IPS DF 6.9 (cell line): Measurements from ENCODE around the gene PAQR4.

Experiments
- DNase-seq: peaks from one replicate; pipeline ENCODE4 v3.0.0-alpha.2; 2013; ENCODE audit warnings: low read depth, low spot score
- H3K27ac ChIP-seq: one replicate; pipeline ENCODE4 v1.5.1; 2013; ENCODE audit warnings: low read length, control low read depth
- H3K27me3 ChIP-seq: 2 replicates; pipeline ENCODE4 v1.6.1; 2013; ENCODE audit warnings: mild to moderate bottlenecking, low read length; ENCODE audit not compliant: control insufficient read depth, insufficient read depth
- H3K36me3 ChIP-seq: 2 replicates; pipeline ENCODE4 v1.6.1; 2013; ENCODE audit warnings: low read length; ENCODE audit not compliant: control insufficient read depth, insufficient read depth
- H3K4me1 ChIP-seq: 2 replicates; pipeline ENCODE4 v1.6.1; 2013; ENCODE audit warnings: low read length; ENCODE audit not compliant: control insufficient read depth, insufficient read depth
- H3K4me3 ChIP-seq: 2 replicates; pipeline ENCODE4 v1.5.1; 2013; ENCODE audit warnings: mild to moderate bottlenecking, low read length
- H3K9me3 ChIP-seq: 2 replicates; pipeline ENCODE4 v1.6.1; 2013; ENCODE audit warnings: low read length, inconsistent platforms; ENCODE audit not compliant: control insufficient read depth, insufficient read depth
- WGBS: extraction: QIAGEN DNeasy Blood & Tissue Kit; methylation state at CpG from one replicate; pipeline ENCODE4 v1.1.7; 2013; ENCODE audit warnings: mixed read lengths, missing lambda C conversion rate; ENCODE audit not compliant: insufficient read length, insufficient coverage; 5-methylcytosine and 5-hydroxymethylcytosine counted together

Gene PAQR4

DNA sequence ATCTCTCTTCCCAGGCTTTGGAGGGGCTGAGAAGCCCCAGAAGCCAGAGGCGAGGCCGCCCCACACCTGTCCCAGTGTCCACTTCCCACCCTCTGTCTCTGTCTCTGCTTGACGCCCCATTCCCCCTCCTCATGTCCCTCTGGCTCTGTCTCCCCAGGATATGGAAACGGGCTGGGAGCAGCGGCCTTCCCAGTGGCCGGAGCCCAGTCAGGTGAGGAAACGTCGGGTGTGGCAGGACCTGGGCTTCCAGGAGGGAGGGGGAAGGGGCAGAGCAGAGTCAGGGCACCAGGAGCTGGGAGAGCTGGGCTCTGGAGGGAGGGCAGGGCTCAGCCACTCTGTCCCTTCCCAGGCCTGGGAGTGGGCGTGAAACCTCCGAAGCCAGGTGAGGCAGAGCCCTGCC, 21.7 kb downstream of the PAQR4 start:
- Histone ChIP-seq H3K4me3 (no peak overlapping the region), H3K4me1 (peaks cover 9% of the 10 kb centered on the region), H3K9me3 (no peaks in the 10 kb centered on the region), H3K36me3 (no peaks in the 10 kb centered on the region; the same call in 1 of the 2 replicates), H3K27ac (no peak overlapping the region), H3K27me3 (no peaks in the 10 kb centered on the region)
- no CpG with 5 or more reads among the region's 10 CpGs for WGBS
- DNase-seq, result no peak

DNA sequence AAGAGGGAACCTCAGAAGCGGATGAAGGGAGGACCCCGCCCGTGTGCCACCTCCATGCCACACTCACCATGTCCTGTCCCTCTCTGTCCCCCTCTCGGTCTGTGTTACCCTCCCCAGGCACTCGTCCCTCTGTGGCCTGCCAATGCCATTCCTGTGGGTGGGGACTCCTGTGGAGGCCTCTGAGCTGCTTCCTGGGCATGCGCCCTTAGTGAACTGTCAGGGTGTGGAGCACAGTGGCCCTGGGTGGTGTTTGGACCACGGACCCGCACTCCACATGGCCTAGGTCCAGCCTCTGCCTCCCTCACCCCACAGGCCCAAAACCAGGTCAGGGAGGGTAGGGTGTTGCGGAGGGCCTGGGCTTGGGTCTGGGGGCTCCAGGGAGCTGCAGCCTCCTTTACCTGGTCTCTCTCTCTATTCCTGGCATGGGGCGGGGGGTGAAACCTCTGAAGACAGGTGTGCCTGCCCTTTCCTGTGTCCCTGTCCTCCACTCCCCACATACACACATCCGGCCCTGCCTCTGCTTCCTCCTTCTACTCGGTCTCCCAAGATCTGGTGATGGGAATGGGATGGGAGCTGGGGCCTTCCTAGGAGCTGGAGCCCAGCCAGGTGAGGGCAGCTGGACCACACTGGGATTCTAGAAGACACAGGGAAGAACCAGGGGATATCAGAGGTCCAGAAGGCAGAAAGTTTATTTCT, 22.6 kb downstream of the PAQR4 start:
- peaks cover 9% of the 10 kb centered on the region for H3K4me1 ChIP-seq
- H3K27ac ChIP-seq, result no peak overlapping the region
- WGBS, result no CpG with 5 or more reads among the region's 12 CpGs
- no peaks in the 10 kb centered on the region; the same call in 1 of the 2 replicates for H3K36me3 ChIP-seq
- DNase-seq, result no peak
- H3K27me3 ChIP-seq, result no peaks in the 10 kb centered on the region
- no peaks in the 10 kb centered on the region for H3K9me3 ChIP-seq
- no peak overlapping the region for H3K4me3 ChIP-seq

DNA sequence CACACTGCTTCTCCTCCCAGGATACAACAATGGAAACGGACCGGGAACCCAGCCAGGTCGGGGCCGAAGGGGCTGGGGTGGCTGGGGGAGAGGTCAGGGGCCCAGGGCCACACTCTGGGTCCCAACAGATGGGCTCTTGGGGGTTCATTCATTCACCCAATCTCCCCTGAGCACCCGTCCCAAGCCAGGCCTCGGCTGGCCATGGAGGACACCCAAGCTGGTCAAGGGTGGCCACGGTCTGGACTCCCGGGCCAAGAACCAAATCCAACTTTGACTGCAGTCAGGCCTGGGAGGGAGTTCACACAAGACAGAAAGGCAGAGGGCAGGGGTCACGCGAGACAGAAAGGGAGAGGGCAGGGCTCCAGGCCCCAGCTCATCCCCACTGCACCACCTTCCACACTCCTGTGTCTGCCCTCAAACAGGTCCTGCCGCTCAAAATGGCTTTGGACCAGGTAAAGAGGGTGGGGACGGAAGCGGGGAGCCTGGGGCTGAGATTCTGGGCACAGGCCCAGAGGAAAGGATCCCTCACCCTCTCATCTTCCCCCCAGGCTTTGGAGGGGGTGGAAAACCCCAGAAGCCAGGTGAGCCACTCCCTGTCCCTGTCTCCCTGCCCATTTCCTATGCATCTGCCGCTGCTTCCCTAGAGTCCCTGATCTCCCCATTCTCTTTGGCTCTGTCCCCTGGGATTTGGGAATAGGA, 23.4 kb downstream of the PAQR4 start:
- Histone ChIP-seq H3K36me3 (no peaks in the 10 kb centered on the region; the same call in 1 of the 2 replicates), H3K27me3 (no peaks in the 10 kb centered on the region), H3K27ac (no peak overlapping the region), H3K4me1 (peaks cover 9% of the 10 kb centered on the region), H3K4me3 (no peak overlapping the region), H3K9me3 (no peaks in the 10 kb centered on the region)
- no CpG with 5 or more reads among the region's 14 CpGs for WGBS
- DNase-seq, result no peak

DNA sequence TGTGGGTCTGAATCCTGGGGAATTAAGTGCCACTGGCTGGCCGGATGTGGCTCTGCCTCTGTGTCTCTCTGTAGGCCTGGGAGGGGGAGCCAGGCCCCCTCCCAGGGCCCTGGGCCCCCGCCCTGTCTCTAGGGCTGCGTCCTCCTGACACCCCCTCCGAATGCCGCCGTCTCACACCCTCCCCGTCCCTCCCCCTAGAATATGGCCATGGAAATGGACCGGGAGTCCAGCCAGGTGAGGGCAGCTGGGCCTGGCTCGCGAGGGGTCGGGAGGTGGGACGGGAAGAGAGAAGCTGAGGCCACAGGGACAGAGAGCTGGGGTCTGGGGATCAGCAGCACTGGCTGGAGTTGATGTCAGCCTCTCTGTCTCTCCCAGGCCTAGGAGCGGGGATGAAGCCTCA, 27.1 kb downstream of the PAQR4 start:
- WGBS, result no CpG with 5 or more reads among the region's 13 CpGs
- H3K27me3 ChIP-seq, result no peaks in the 10 kb centered on the region
- no peaks in the 10 kb centered on the region for H3K36me3 ChIP-seq
- H3K27ac ChIP-seq, result no peak overlapping the region
- H3K4me3 ChIP-seq, result no peak overlapping the region
- no peaks in the 10 kb centered on the region for H3K4me1 ChIP-seq
- no peaks in the 10 kb centered on the region for H3K9me3 ChIP-seq
- no peak for DNase-seq

DNA sequence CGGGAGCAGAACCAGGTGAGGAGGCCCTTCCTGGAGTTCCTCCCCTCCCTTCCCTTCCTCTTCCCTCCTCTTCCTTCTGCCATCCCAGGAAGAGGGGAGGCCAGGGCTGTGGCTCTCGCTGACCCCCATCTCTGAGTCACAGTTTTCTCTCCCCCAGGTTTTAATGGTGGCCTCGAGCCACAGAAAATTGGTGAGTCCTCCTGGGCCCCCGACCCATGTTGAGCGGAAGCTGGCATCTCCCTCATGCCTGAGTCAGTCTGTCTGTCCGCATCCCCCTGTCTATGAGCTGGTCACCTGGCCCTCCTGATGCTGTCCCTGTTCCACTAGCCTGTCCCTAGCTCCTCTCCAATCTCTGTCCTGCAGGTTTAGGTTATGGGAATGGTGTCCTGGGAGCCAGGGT, 30.8 kb downstream of the PAQR4 start:
- Histone ChIP-seq H3K27ac (no peak overlapping the region), H3K36me3 (no peaks in the 10 kb centered on the region), H3K9me3 (no peaks in the 10 kb centered on the region), H3K4me1 (no peaks in the 10 kb centered on the region), H3K4me3 (no peak overlapping the region), H3K27me3 (no peaks in the 10 kb centered on the region)
- no CpG with 5 or more reads among the region's 6 CpGs for WGBS
- DNase-seq, result no peak

DNA sequence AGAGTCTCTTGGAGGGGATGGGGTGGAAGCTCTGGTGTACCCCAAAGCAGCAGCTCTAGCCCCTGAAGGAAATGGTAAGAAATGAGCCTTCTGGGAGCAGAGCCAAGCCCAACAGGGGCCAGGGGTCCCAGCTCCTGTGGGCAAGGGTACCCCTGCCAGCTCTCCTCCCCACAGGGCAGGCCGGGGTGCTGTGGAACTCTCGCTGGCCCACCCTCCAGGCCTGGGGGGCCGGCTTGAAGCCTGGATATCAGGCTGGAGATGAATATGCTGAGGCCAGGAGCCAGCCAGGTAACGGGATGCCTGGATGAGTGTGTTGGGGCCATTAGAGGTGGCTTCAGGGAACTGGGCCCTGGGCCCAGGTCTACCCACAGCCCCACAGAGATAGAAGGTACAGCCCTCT, 31.4 kb downstream of the PAQR4 start:
- WGBS, result no CpG with 5 or more reads among the region's 4 CpGs
- DNase-seq, result no peak
- no peaks in the 10 kb centered on the region for H3K4me1 ChIP-seq
- H3K27me3 ChIP-seq, result no peaks in the 10 kb centered on the region
- H3K27ac ChIP-seq, result no peak overlapping the region
- no peak overlapping the region for H3K4me3 ChIP-seq
- no peaks in the 10 kb centered on the region for H3K9me3 ChIP-seq
- H3K36me3 ChIP-seq, result no peaks in the 10 kb centered on the region

DNA sequence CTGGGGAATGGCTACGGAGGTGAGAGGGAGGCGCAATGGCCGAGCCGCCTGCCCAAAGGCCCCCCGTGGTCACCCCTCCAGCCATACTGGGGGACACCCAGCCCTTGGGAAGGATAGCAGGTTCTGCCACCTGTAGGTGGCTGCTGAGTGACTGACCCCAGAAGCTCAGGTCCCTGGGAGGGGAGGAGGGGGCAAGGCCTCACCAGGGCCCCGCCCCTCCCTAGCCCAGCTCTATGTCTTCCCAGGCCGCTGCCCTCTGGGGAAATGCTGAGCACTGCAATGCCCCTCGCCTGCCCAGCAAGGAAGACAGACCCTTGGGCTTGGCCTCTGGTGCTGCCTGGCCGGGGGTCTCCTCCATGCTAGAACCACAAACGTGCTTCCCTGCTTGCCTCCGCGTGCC, 32.2 kb downstream of the PAQR4 start:
- H3K9me3 ChIP-seq, result no peaks in the 10 kb centered on the region
- H3K27ac ChIP-seq, result no peak overlapping the region
- no peaks in the 10 kb centered on the region for H3K27me3 ChIP-seq
- DNase-seq, result no peak
- no CpG with 5 or more reads among the region's 12 CpGs for WGBS
- no peak overlapping the region for H3K4me3 ChIP-seq
- 0 out of 2 replicates have a peak, but pooled peaks cover 3% of the 10 kb centered on the region for H3K4me1 ChIP-seq
- H3K36me3 ChIP-seq, result no peaks in the 10 kb centered on the region

DNA sequence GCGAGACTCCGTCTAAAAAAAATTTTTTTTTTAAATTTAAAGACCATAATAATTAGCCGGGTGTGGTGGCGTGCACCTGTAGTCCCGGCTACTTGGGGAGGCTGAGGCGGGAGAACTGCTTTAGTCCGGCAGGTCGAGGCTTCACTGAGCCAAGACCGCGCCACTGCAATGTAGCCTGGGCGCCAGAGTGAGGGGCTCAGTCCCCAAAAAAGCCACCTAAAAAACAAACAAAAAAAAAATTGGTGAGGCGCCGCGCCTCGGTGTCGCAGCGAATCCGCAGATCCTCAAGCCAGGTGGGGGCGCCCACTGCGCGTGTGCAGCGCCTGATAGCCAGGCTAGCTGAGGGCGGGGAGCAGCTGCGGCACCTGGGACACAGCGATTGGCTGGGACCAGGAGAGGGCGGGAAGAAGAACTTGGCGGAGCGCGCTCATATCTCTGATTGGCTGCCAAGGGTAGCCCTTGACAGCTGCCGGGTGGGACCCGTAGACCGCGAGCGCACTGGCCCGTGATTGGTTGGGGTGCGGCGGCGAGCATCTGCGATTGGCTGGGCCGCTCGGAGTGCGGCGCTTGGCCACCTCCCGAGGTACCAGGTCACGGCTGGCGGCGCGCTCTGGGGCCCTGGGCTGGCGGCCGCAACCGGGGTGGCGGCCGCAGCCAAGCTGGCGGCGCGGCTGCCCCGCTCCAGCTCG, 34.6 kb downstream of the PAQR4 start:
- Histone ChIP-seq H3K4me3 (peak overlapping the region; percentile 58; the same call in 1 of the 2 replicates), H3K27ac (no peak overlapping the region), H3K4me1 (peaks cover 15% of the 10 kb centered on the region; the same call in 1 of the 2 replicates), H3K36me3 (no peaks in the 10 kb centered on the region), H3K27me3 (no peaks in the 10 kb centered on the region), H3K9me3 (no peaks in the 10 kb centered on the region)
- DNase-seq, result no peak
- WGBS, result no CpG with 5 or more reads among the region's 58 CpGs

DNA sequence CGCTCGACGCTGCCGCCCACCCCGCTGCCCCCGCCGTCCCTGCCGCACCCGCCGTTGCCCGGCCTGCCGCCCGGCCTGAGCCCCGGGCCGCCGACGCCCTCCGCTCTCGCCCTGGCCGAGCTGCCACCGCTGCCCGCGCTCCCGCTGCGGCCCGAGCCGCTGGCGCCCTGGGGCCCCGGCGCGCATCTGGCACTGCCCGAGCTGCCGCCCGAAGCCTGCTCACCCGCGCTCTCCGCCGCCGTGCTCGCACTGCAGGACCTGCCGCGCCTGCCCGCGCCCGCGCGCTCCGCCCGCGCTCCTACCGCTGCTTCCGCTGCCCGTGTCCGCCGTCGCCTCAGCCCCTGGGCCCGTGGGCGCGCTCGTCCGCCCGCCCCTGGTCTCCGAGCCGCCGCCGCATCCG, 35.2 kb downstream of the PAQR4 start:
- peak overlapping the region; percentile 58; the same call in 1 of the 2 replicates for H3K4me3 ChIP-seq
- no peak overlapping the region for H3K27ac ChIP-seq
- H3K9me3 ChIP-seq, result no peaks in the 10 kb centered on the region
- peaks cover 16% of the 10 kb centered on the region; the same call in 1 of the 2 replicates for H3K4me1 ChIP-seq
- H3K36me3 ChIP-seq, result no peaks in the 10 kb centered on the region
- no peak for DNase-seq
- no peaks in the 10 kb centered on the region for H3K27me3 ChIP-seq
- WGBS, result no CpG with 5 or more reads among the region's 67 CpGs

DNA sequence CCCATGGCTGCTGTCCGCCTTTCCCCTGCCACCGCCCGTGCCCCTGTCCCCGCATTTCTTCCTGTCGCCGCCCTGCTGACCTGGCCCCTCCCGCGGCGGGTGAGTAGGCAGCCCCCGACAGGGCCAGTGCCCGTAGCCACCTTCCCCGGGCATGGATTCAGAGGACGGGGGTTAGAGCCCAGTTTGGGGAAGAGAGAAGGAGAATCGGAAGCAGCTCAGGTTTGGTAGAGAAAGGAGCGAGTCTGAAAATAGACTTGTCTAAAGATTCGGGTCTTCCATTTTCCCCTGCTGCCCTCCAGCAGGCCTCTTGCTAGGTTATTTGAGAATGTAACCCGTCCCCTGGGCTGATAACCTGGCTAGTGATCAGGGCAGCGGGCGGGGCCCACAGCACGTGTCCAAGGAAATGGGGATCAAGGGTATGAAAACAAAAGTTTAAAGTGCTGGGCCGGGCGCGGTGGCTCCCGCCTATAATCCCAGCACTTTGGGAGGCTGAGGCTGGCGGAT, 35.7 kb downstream of the PAQR4 start:
- DNase-seq, result no peak
- WGBS, result no CpG with 5 or more reads among the region's 25 CpGs
- Histone ChIP-seq H3K27me3 (no peaks in the 10 kb centered on the region), H3K4me1 (peaks cover 16% of the 10 kb centered on the region; the same call in 1 of the 2 replicates), H3K9me3 (no peaks in the 10 kb centered on the region), H3K36me3 (no peaks in the 10 kb centered on the region), H3K27ac (no peak overlapping the region), H3K4me3 (peak overlapping the region; percentile 54; the same call in 1 of the 2 replicates)
